H9 (cell line): ENCODE measurements around the gene RPS16. TPM values are rescaled to one million over a fixed set of nuclear protein-coding genes. Genes with fewer than 3 reads are reported as not detected.
A peak's percentile ranks its signal among the peaks of the same experiment; 100 is the strongest.

Experiments used
- DNase-seq: peaks from one replicate; pipeline ENCODE4 v3.0.0-alpha.2; 2017
- H2AFZ ChIP-seq: one replicate; pipeline ENCODE4 v1.6.1; 2013; ENCODE audit warnings: mild to moderate bottlenecking, low read length, control low read depth, moderate library complexity
- H2AK5ac ChIP-seq: 2 replicates; pipeline ENCODE4 v1.6.1; 2013; ENCODE audit warnings: low read length, control low read depth, mixed read lengths; ENCODE audit not compliant: insufficient read length
- H2BK120ac ChIP-seq: one replicate; pipeline ENCODE4 v1.6.1; 2013; ENCODE audit warnings: low read depth, mild to moderate bottlenecking, low read length, control low read depth, inconsistent platforms; ENCODE audit not compliant: poor library complexity, severe bottlenecking
- H2BK12ac ChIP-seq: 2 replicates; pipeline ENCODE4 v1.6.1; 2013; ENCODE audit warnings: low read length, control low read depth, mixed read lengths, low read depth; ENCODE audit not compliant: insufficient read length
- H2BK15ac ChIP-seq: 2 replicates; pipeline ENCODE4 v1.6.1; 2013; ENCODE audit warnings: low read depth, low read length, control low read depth
- H2BK20ac ChIP-seq: one replicate; pipeline ENCODE4 v1.6.1; 2013; ENCODE audit warnings: low read depth, mild to moderate bottlenecking, low read length, control low read depth, inconsistent platforms; ENCODE audit not compliant: poor library complexity, severe bottlenecking
- H2BK5ac ChIP-seq: 2 replicates; pipeline ENCODE4 v1.6.1; 2013; ENCODE audit warnings: low read length, control low read depth, mixed read lengths; ENCODE audit not compliant: insufficient read length
- H3K14ac ChIP-seq: 2 replicates; pipeline ENCODE4 v1.6.1; 2013; ENCODE audit warnings: low read length, control low read depth; ENCODE audit not compliant: insufficient read depth
- H3K18ac ChIP-seq: 2 replicates; pipeline ENCODE4 v1.6.1; 2013; ENCODE audit warnings: low read depth, mild to moderate bottlenecking, mixed read lengths, low read length, control low read depth; ENCODE audit not compliant: insufficient read length
- H3K23ac ChIP-seq: 2 replicates; pipeline ENCODE4 v1.6.1; 2013; ENCODE audit warnings: low read length, control low read depth, mixed read lengths, low read depth; ENCODE audit not compliant: insufficient read length
- H3K23me2 ChIP-seq: 2 replicates; pipeline ENCODE4 v1.6.1; 2013; ENCODE audit warnings: low read depth, mild to moderate bottlenecking, mixed read lengths, low read length, control low read depth; ENCODE audit not compliant: insufficient read length, poor library complexity, severe bottlenecking
- H3K27ac ChIP-seq: 2 replicates; pipeline ENCODE4 v1.5.1; 2013; ENCODE audit warnings: low read length, control low read depth, mixed read lengths, low read depth; ENCODE audit not compliant: insufficient read length
- H3K27me3 ChIP-seq: 2 replicates; pipeline ENCODE4 v1.6.1; 2013; ENCODE audit warnings: low read length, control low read depth, inconsistent platforms; ENCODE audit not compliant: insufficient read depth
- H3K4ac ChIP-seq: 2 replicates; pipeline ENCODE4 v1.6.1; 2013; ENCODE audit warnings: low read depth, mild to moderate bottlenecking, control low read depth, inconsistent platforms, low read length, moderate library complexity
- H3K4me1 ChIP-seq: 2 replicates; pipeline ENCODE4 v1.6.1; 2013; ENCODE audit warnings: low read length, control low read depth, inconsistent platforms; ENCODE audit not compliant: insufficient read depth
- H3K4me2 ChIP-seq: 2 replicates; pipeline ENCODE4 v1.6.1; 2013; ENCODE audit warnings: low read length, control low read depth, mixed read lengths; ENCODE audit not compliant: insufficient read length, insufficient read depth
- H3K56ac ChIP-seq: 2 replicates; pipeline ENCODE4 v1.6.1; 2013; ENCODE audit warnings: low read depth, mild to moderate bottlenecking, mixed read lengths, low read length, control low read depth; ENCODE audit not compliant: insufficient read length
- H3K79me1 ChIP-seq: 2 replicates; pipeline ENCODE4 v1.6.1; 2013; ENCODE audit warnings: low read depth, mild to moderate bottlenecking, moderate library complexity, low read length, control low read depth, inconsistent platforms; ENCODE audit not compliant: insufficient read depth, poor library complexity, severe bottlenecking
- H3K79me2 ChIP-seq: 2 replicates; pipeline ENCODE4 v1.6.1; 2013; ENCODE audit warnings: low read length, control low read depth, inconsistent platforms; ENCODE audit not compliant: insufficient read depth
- H3K9ac ChIP-seq: 2 replicates; pipeline ENCODE4 v1.6.1; 2013; ENCODE audit warnings: low read length, control low read depth, mixed read lengths; ENCODE audit not compliant: insufficient read length; ENCODE audit errors: extremely low read depth
- H3K9me3 ChIP-seq: one replicate; pipeline ENCODE4 v1.6.1; 2013; ENCODE audit warnings: low read depth, low read length, inconsistent platforms; ENCODE audit not compliant: control insufficient read depth
- H3T11ph ChIP-seq: one replicate; pipeline ENCODE4 v1.6.1; 2013; ENCODE audit warnings: mild to moderate bottlenecking, low read length, control low read depth, inconsistent platforms
- H4K20me1 ChIP-seq: one replicate; pipeline ENCODE4 v1.6.1; 2013; ENCODE audit not compliant: control insufficient read depth, insufficient read length, insufficient read depth
- H4K5ac ChIP-seq: 2 replicates; pipeline ENCODE4 v1.6.1; 2013; ENCODE audit warnings: low read depth, mild to moderate bottlenecking, mixed read lengths, low read length, control low read depth; ENCODE audit not compliant: insufficient read length
- H4K8ac ChIP-seq: replicated peaks from 2 replicates; pipeline ENCODE4 v1.6.1; 2013; ENCODE audit warnings: low read length, control low read depth, mixed read lengths, low read depth; ENCODE audit not compliant: insufficient read length
- H4K91ac ChIP-seq: 2 replicates; pipeline ENCODE4 v1.6.1; 2013; ENCODE audit warnings: low read depth, mild to moderate bottlenecking, moderate library complexity, mixed read lengths, low read length, control low read depth; ENCODE audit not compliant: insufficient read length
- H3K27ac Mint-ChIP-seq, 3 experiments: 2 replicates in 2 of 3; 3 replicates in 1 of 3; pipeline ENCODE4 v1.8.0; 2020 to 2021; ENCODE audit warnings: mixed read lengths in 3 of 3, mild to moderate bottlenecking in 1 of 3, moderate library complexity in 1 of 3
- H3K27me3 Mint-ChIP-seq: 2 replicates; pipeline ENCODE4 v1.8.0; 2021; ENCODE audit warnings: low read depth, mild to moderate bottlenecking, moderate library complexity, mixed read lengths
- H3K36me3 Mint-ChIP-seq, 3 experiments: 2 replicates in 2 of 3; 3 replicates in 1 of 3; pipeline ENCODE4 v1.8.0; 2020 to 2021; ENCODE audit warnings: low read depth in 3 of 3, mixed read lengths in 3 of 3; ENCODE audit not compliant: insufficient read depth in 1 of 3
- H3K4me1 Mint-ChIP-seq, 2 experiments: 2 replicates each; pipeline ENCODE4 v1.8.0; 2020; ENCODE audit warnings: mixed read lengths in 2 of 2
- H3K4me3 Mint-ChIP-seq, 2 experiments: 2 replicates in 1 of 2; 3 replicates in 1 of 2; pipeline ENCODE4 v1.8.0; 2020 to 2021; ENCODE audit warnings: mild to moderate bottlenecking in 2 of 2, mixed read lengths in 2 of 2, moderate library complexity in 1 of 2
- H3K9me3 Mint-ChIP-seq, 2 experiments: 2 replicates in 1 of 2; 3 replicates in 1 of 2; pipeline ENCODE4 v1.8.0; 2020; ENCODE audit warnings: mild to moderate bottlenecking in 2 of 2, mixed read lengths in 2 of 2, moderate library complexity in 1 of 2
- CTCF ChIP-seq: fragments of 200-600 bp; sonication (generic); conservative IDR thresholded peaks from 3 replicates; pipeline ENCODE4 v1.8.0; 2021; ENCODE audit warnings: antibody characterized with exemption, mild to moderate bottlenecking
- WGBS: extraction: QIAGEN DNeasy Blood & Tissue Kit; methylation state at CpG from one replicate; pipeline ENCODE4 v1.1.7; 2013; ENCODE audit warnings: missing lambda C conversion rate, low lambda C conversion rate, mixed read lengths; ENCODE audit not compliant: insufficient read length; ENCODE audit errors: extremely low coverage; 5-methylcytosine and 5-hydroxymethylcytosine counted together
- total RNA-seq: library from RNA; stranded (reverse); gene quantifications from 2 replicates; pipeline ENCODE4 v1.2.1, GENCODE V29; 2021

Gene RPS16
- total RNA-seq, 1 experiment from 2014 or later: 2,711 TPM

GRCh38 chr19:39420769-39421168, 15.0 kb downstream of the RPS16 start:
- H3K36me3 Mint-ChIP-seq: peaks cover 34 to 88% (median 72%) of the 10 kb centered on the region in 3 experiments
- no peak overlapping the region for H4K91ac ChIP-seq
- H3K23ac ChIP-seq: no peak overlapping the region
- no peak overlapping the region for H2BK15ac ChIP-seq
- no peaks in the 10 kb centered on the region for H3K79me1 ChIP-seq
- no peak overlapping the region for H2BK20ac ChIP-seq
- H2BK120ac ChIP-seq: no peak overlapping the region
- H4K5ac ChIP-seq: no peak overlapping the region
- H3K27me3 Mint-ChIP-seq: no peaks in the 10 kb centered on the region
- H3K9me3 Mint-ChIP-seq: no peaks in the 10 kb centered on the region
- no peak overlapping the region for H3K9ac ChIP-seq
- no peaks in the 10 kb centered on the region for H3K27me3 ChIP-seq
- H3K27ac ChIP-seq: no peak overlapping the region
- H3K27ac Mint-ChIP-seq: peak overlapping the region in 1 of 3 experiments; percentile 59; a peak in 1 of 7 replicates
- no peak overlapping the region for H2AK5ac ChIP-seq
- no peak overlapping the region for H3K56ac ChIP-seq
- H3K18ac ChIP-seq: no peak overlapping the region
- TF ChIP-seq CTCF: no peak
- H3T11ph ChIP-seq: no peak overlapping the region
- no peaks in the 10 kb centered on the region for H3K79me2 ChIP-seq
- no peaks in the 10 kb centered on the region for H3K23me2 ChIP-seq
- DNase-seq: no peak
- no CpG with 5 or more reads among the region's 15 CpGs for WGBS
- H3K9me3 ChIP-seq: no peaks in the 10 kb centered on the region
- no peak overlapping the region for H3K4ac ChIP-seq
- H2AFZ ChIP-seq: no peak overlapping the region
- no peak overlapping the region for H3K4me3 Mint-ChIP-seq
- 0 out of 2 replicates have a peak, but pooled peaks cover 3% of the 10 kb centered on the region for H3K4me1 ChIP-seq
- H2BK12ac ChIP-seq: no peak overlapping the region
- no peaks in the 10 kb centered on the region for H4K20me1 ChIP-seq
- no peak overlapping the region for H2BK5ac ChIP-seq
- peaks cover 0 to 6% of the 10 kb centered on the region in 2 experiments; a peak in 3 of 4 replicates for H3K4me1 Mint-ChIP-seq
- H4K8ac ChIP-seq: no peak overlapping the region
- H3K4me2 ChIP-seq: no peak overlapping the region
- H3K14ac ChIP-seq: no peak overlapping the region
